HG03139 (cell line): ENCODE data around the gene TNFRSF6B.

ENCODE experiments used
- ATAC-seq: cut with Tn5 transposase; IDR thresholded peaks from one replicate; pipeline ENCODE4 v1.9.1; 2021; ENCODE audit not compliant: unreplicated experiment

TNFRSF6B gene

DNA sequence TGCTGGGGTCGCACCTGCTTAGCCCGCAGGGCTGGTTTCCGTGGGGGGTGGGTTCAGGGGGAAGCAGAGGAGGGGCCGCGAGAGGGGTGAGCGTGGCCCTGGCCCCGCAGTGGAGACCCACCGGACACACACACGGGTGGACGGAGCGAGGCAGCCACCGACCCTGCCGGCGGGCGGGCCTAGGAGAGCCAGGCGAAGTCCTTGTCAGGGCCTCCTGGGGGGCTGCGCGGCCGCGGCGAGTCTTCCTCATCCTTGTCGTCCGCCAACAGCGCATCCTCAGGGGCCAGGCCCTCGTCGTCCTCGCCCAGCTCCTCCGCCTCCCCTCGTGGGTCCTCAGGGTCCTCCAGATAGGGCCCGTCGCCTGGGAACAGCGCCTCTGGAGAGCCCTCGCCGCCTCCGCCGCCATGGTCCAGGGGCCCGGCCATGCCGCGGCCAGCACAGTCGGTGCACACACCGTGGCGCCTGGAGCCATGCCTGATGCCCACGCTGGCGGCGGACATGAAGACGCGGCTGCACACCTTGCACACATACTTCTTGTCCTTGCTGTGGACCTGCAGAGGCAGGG, 50.4 kb downstream of the TNFRSF6B start:
- ATAC-seq: no peak

DNA sequence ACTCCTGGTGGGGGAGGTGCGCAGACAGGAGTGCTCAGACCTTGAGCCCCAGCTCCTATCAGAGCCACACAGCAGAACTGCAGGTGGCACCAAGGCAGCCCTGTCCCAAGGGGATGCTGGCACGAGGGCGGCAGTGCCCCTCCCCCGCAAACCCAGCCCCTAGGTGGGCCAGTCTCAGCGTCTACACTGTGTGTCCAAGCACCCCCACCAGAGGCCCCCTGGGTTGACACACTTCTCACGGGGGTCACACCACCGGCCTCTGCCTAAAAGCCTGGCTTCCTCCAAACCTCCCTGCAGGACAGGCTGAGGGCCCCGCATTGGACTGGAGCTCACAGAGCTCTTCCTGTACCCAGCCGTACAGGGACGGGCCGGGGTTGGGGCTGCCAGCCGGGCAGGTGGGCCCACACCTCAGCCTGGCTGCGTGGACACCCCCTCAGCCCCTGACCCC, 51.2 kb downstream of the TNFRSF6B start:
- ATAC-seq: no peak
